VCaP (cell line): Measurements from ENCODE around the gene BCL11B.

Experiments used
- H3K27ac ChIP-seq: fragments of 450-650 bp; 2 replicates; pipeline ENCODE4 v1.5.1; 2017
- CTCF ChIP-seq: fragments of 450-650 bp; conservative IDR thresholded peaks from 2 replicates; pipeline ENCODE4 v1.5.1; 2017; ENCODE audit warnings: mild to moderate bottlenecking, moderate library complexity

Gene BCL11B

GRCh38 chr14:99242816-99243721, 28.9 kb downstream of the BCL11B start:
- H3K27ac ChIP-seq = no peak overlapping the region
- TF ChIP-seq CTCF = no peak

DNA sequence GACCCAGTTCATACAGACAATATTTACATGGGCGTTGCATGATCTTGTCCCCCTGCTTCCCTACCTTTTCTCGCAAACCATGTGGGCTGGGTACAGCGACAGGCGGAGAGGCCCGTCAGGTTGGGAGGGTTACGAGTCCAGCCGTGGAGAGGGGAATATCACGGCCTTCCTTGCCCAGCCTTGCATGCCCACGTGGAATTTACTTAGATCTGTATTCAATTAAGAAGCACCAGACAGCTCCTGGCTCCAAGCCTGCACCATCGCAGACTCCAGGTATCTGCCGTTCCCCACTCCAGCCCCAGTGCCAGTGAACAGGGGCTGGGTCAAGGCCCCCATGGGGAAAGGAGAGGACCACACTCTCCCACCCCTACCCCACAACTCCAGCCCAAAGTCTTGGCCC, 29.8 kb downstream of the BCL11B start:
- no peak overlapping the region for H3K27ac ChIP-seq
- TF ChIP-seq CTCF = no peak

DNA sequence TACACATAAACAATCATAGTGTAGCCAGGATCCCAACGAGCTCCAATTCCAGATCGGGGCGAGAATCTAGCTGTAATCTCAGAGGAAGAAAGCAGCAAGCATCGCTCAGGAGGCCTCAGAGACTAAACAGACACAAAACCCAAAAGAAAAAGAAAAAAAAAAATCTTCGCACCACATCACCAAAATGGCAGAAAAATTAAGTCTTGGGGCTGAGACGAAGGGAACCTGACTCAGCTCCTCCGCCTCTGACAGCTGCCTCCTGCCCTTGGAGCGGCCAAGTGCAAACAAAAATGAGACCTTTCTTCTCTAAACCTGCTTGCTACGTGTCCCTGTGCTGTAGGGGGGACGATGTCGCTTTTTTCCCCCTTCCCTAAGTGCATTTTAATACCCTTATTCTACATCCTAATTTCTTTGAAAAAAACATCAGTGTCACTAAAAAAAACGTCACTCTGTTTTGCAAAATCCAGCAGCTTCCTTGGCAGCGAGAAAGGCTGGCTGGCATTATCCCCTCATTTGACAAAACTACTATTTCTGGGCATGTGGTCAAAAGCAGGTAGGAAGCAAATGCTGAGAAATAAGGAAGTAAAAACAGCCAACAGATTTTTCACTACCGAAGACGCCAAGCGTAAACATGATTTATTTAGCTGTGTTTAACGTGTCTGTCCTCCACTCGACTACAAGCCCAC, 30.5 kb downstream of the BCL11B start:
- no peak overlapping the region for H3K27ac ChIP-seq
- no peak for TF ChIP-seq CTCF

DNA sequence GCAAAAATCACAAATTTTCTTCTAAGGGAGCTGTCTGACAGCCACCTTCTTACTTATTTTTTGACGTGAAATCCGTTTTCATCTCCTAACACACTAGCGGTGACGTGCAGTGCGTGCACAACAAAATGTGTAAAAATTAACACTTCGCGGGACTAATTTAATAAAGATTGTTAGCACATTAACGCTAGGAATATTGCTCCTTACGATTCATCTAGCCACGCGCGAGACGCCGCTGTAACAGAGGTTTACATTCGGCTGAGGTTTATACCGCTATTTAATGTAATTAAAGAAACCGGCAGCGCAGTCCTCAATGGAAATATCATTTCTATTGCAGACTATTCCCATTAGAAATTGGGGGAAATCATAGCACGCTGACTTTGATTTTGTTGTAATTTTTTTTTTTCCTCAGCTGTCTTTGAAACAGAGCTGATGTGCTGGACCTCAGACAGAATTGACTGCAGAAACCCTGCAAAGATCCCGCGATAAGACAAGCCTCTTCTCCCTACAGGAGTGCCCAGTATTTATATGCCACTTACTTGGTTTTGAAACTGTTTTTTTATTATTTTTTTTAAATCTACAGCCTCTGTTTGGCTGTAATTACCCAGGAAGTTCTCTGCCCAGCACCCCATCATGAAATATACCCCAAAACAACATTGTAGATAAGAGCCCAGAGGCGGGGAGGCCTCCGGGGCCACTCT, 31.2 kb downstream of the BCL11B start:
- TF ChIP-seq CTCF = no peak
- no peak overlapping the region for H3K27ac ChIP-seq

DNA sequence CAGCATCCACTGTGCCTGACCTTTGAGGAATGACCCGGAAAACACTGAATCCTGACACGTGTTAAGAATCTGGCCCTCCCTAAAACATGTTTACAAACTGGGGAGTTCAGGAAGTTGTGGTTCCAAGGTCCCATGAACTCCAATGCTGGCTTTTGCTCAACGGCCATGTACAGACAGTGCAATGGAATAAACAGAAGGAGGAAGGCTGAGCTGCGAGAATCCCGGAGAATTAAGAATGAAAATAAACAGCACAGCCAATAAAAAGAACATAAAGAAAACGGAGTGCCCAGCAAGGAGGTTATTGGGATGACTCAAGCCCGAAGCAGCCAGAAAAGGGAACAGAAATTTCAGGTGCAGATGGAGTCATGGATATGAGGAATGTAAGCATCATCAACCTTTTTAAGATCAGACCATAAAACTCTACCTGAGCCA, 32.3 kb downstream of the BCL11B start:
- no peak overlapping the region for H3K27ac ChIP-seq
- TF ChIP-seq CTCF = no peak

- TF ChIP-seq CTCF = no peak
Observed at GRCh38 chr14:99238216-99238615, 33.8 kb downstream of the BCL11B start.

GRCh38 chr14:99237288-99237687, 34.7 kb downstream of the BCL11B start:
- H3K27ac ChIP-seq = no peak overlapping the region
- TF ChIP-seq CTCF = no peak

More at GRCh38 chr14:99238216-99238615, 33.8 kb downstream of the BCL11B start:
- no peak overlapping the region for H3K27ac ChIP-seq
